Caco-2 (cell line): ENCODE results near the gene RPS6KA5. TPM values are rescaled to one million over a fixed set of nuclear protein-coding genes. Genes with fewer than 3 reads are reported as not detected.

ENCODE experiments used
- BruUV-seq: library from RNA; stranded (reverse); fragments of 400-500 nt; replicated peaks from 2 replicates; lab custom pipeline; 2021; lab: Mats Ljungman, UMichigan
- CTCF ChIA-PET: fragments of 300-600 bp; sonication (Branson Sonifier 250); formaldehyde crosslinking; loops from one replicate; lab custom pipeline; 2022; ENCODE audit warnings: antibody characterized with exemption; lab: Charles Lee
- POLR2A ChIA-PET: fragments of 300-600 bp; sonication (Branson Sonifier 250); formaldehyde crosslinking; loops from one replicate; lab custom pipeline; 2022; ENCODE audit warnings: antibody characterized with exemption; lab: Charles Lee
- DNase-seq, 2 experiments: peaks; one replicate each; pipeline versions ENCODE4 v3.0.0 to v3.0.0-alpha.2; 2020 to 2022
- H3K27me3 ChIP-seq: replicated peaks from 2 replicates; pipeline ENCODE4 v1.6.0; 2011; ENCODE audit warnings: low read length; ENCODE audit not compliant: control insufficient read depth, insufficient read depth
- H3K36me3 ChIP-seq: 2 replicates; pipeline ENCODE4 v1.5.1; 2011; ENCODE audit warnings: low read length; ENCODE audit not compliant: control insufficient read depth, insufficient read depth
- H3K4me1 ChIP-seq: fragments of 250-450 bp; sonication (Bioruptor Pico); 2 replicates; pipeline ENCODE4 v1.5.1; 2020; ENCODE audit warnings: mild to moderate bottlenecking
- H3K4me3 ChIP-seq: 2 replicates; pipeline ENCODE4 v1.5.1; 2011; ENCODE audit warnings: low read depth, mild to moderate bottlenecking, control low read depth, low read length
- H3K9me3 ChIP-seq: fragments of 250-450 bp; sonication (Bioruptor Pico); 2 replicates; pipeline ENCODE4 v1.5.1; 2020; ENCODE audit warnings: mild to moderate bottlenecking, moderate library complexity
- H3K27ac Mint-ChIP-seq: one replicate; pipeline ENCODE4 v1.8.0; 2022; ENCODE audit warnings: mixed read lengths; ENCODE audit not compliant: unreplicated experiment
- H3K27me3 Mint-ChIP-seq: one replicate; pipeline ENCODE4 v1.8.0; 2022; ENCODE audit warnings: mixed read lengths; ENCODE audit not compliant: insufficient read depth, unreplicated experiment
- H3K36me3 Mint-ChIP-seq: one replicate; pipeline ENCODE4 v1.8.0; 2022; ENCODE audit warnings: mild to moderate bottlenecking, mixed read lengths; ENCODE audit not compliant: insufficient read depth, unreplicated experiment
- H3K4me1 Mint-ChIP-seq: one replicate; pipeline ENCODE4 v1.8.0; 2022; ENCODE audit warnings: low read depth, mixed read lengths; ENCODE audit not compliant: unreplicated experiment
- H3K4me3 Mint-ChIP-seq: one replicate; pipeline ENCODE4 v1.8.0; 2022; ENCODE audit warnings: mild to moderate bottlenecking, moderate library complexity, mixed read lengths; ENCODE audit not compliant: unreplicated experiment
- H3K9me3 Mint-ChIP-seq: one replicate; pipeline ENCODE4 v1.8.0; 2022; ENCODE audit warnings: mixed read lengths; ENCODE audit not compliant: unreplicated experiment
- intact Hi-C: fragments of 100-400 bp; cut with micrococcal nuclease; formaldehyde crosslinking; loops from one replicate; pipeline ENCODE4 v1.10.0; 2022; ENCODE audit not compliant: unreplicated experiment
- total RNA-seq: library from RNA; stranded (reverse); gene quantifications from 2 replicates; pipeline ENCODE4 v1.2.3, GENCODE V29; 2022
- TF ChIP-seq, protein P1 (sequence below), 2 experiments: fragments of 200-600 bp in 1 of 2; IDR thresholded peaks; 1 replicate in 1 of 2; 2 replicates in 1 of 2; pipeline versions ENCODE4 v1.5.1 to v1.8.0; 2011 to 2022; ENCODE audit warnings: antibody characterized with exemption in 1 of 2, control low read depth in 1 of 2, inconsistent platforms in 1 of 2, low read depth in 1 of 2, low read length in 1 of 2, mild to moderate bottlenecking in 1 of 2, moderate library complexity in 1 of 2; ENCODE audit not compliant: insufficient read depth in 1 of 2, severe bottlenecking in 1 of 2, unreplicated experiment in 1 of 2

RPS6KA5 gene
- total RNA-seq, 1 experiment from 2014 or later, result 5.7 TPM

DNA sequence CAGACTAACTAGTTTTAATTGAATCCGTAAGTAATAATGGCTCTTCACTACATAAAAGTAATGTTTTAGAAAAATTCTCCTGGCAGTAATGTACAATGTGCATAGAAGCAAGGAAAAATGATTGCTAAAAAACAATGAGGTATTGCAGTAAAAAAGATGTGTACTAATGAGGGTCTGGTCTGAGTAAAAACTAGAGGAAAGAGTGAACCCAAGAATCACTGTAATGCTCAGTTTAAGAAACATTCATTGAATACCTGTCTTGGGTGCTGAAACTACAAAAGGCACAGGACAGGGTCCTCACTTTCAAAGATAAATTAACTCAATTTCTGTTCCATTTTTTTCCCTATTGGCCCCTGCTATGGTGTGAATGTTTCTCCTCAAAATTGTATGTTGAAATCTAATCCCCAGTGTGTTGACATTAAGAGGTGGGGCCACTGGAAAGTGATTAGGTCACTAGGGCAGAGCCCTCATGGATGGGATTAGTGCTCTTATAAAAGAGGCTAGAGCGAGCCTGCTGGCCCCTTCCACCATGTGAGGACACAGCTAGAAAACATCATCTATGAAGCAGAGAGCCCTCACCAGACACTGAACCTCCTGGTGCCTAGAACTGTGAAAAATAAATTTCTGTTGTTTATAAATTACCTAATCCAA is 51.6 kb downstream of the RPS6KA5 start:
- no peaks in the 10 kb centered on the region for H3K36me3 Mint-ChIP-seq

DNA sequence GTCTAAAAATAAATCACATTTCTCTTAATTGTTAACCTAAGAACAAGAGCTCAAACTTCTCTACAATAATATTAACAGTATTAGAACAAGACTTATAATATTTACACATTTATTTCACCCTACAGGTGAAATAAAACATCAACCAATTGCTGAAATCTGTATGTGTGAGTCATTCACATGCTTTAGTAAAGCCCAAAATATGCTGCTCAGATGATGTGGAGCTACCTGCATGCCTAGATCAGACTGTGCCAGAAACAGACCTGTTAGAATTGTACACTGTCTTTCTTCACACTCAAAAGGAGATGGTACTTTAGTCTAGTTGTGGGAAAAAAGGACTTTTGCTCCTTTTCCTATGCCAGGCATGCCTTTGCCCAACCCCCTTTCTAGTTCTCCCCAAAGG is 54.7 kb downstream of the RPS6KA5 start:
- no peaks in the 10 kb centered on the region for H3K27me3 Mint-ChIP-seq
- intact Hi-C loops, result no loop called here

More for the DNA sequence above, 51.6 kb downstream of the RPS6KA5 start:
- Mint-ChIP-seq H3K4me1 (no peaks in the 10 kb centered on the region), H3K27ac (no peak overlapping the region), H3K27me3 (no peaks in the 10 kb centered on the region), H3K4me3 (no peak overlapping the region), H3K9me3 (no peaks in the 10 kb centered on the region)
- TF ChIP-seq, protein P1, sequence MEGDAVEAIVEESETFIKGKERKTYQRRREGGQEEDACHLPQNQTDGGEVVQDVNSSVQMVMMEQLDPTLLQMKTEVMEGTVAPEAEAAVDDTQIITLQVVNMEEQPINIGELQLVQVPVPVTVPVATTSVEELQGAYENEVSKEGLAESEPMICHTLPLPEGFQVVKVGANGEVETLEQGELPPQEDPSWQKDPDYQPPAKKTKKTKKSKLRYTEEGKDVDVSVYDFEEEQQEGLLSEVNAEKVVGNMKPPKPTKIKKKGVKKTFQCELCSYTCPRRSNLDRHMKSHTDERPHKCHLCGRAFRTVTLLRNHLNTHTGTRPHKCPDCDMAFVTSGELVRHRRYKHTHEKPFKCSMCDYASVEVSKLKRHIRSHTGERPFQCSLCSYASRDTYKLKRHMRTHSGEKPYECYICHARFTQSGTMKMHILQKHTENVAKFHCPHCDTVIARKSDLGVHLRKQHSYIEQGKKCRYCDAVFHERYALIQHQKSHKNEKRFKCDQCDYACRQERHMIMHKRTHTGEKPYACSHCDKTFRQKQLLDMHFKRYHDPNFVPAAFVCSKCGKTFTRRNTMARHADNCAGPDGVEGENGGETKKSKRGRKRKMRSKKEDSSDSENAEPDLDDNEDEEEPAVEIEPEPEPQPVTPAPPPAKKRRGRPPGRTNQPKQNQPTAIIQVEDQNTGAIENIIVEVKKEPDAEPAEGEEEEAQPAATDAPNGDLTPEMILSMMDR (IDR thresholded peaks at IDR 0.05; ENCODE audit: insufficient read depth in 1 of 2, low read depth in 1 of 2, low read length in 1 of 2, severe bottlenecking in 1 of 2, unreplicated experiment in 1 of 2), result no peak
- H3K9me3 ChIP-seq, result no peaks in the 10 kb centered on the region
- no peaks in the 10 kb centered on the region for H3K27me3 ChIP-seq
- H3K36me3 ChIP-seq, result no peaks in the 10 kb centered on the region
- no peak overlapping the region for H3K4me3 ChIP-seq
- intact Hi-C loops, result no loop called here
- DNase-seq, result no peak
- H3K4me1 ChIP-seq, result no peaks in the 10 kb centered on the region
- CTCF ChIA-PET, result no interaction called here
- POLR2A ChIA-PET, result no interaction called here
- BruUV-seq, result no TSS peak

DNA sequence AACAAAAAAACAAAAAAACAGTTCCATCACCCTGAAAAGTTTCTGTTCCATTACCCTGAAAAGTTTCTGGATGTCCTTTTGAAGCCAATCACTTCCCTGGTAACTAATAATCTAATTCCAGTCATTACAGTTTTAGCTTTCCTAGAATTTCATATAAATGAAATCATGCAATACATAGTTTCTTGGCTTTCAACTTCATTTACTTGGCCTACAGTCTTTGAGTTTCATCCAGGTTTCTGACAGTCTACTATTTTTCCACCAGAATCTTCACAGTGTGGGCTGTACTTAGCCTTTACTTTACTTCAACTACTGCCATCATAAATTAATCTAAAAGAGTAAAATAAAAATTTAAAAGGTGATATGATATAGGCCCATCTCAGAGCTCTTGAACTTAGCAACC is 55.5 kb downstream of the RPS6KA5 start:
- POLR2A ChIA-PET, result no interaction called here
- H3K27me3 Mint-ChIP-seq, result no peaks in the 10 kb centered on the region
- no peak for DNase-seq
- intact Hi-C loops, result no loop called here
- Histone ChIP-seq H3K4me3 (no peak overlapping the region), H3K4me1 (no peaks in the 10 kb centered on the region), H3K36me3 (no peaks in the 10 kb centered on the region), H3K27me3 (no peaks in the 10 kb centered on the region), H3K9me3 (no peaks in the 10 kb centered on the region)
- CTCF ChIA-PET, result interaction anchor here (0.7 kb wide), 1 partner anchor 383 kb away, joined by 3 read pairs; no protein-coding TSS in a partner anchor
- no peaks in the 10 kb centered on the region for H3K36me3 Mint-ChIP-seq
- H3K4me3 Mint-ChIP-seq, result no peak overlapping the region
- TF ChIP-seq, protein P1 (IDR thresholded peaks at IDR 0.05; ENCODE audit: insufficient read depth in 1 of 2, low read depth in 1 of 2, low read length in 1 of 2, severe bottlenecking in 1 of 2, unreplicated experiment in 1 of 2), result no peak
- H3K9me3 Mint-ChIP-seq, result no peaks in the 10 kb centered on the region
- BruUV-seq, result no TSS peak
- H3K27ac Mint-ChIP-seq, result no peak overlapping the region
- no peaks in the 10 kb centered on the region for H3K4me1 Mint-ChIP-seq

More for the DNA sequence above, 54.7 kb downstream of the RPS6KA5 start:
- POLR2A ChIA-PET, result no interaction called here
- TF ChIP-seq, protein P1 (IDR thresholded peaks at IDR 0.05; ENCODE audit: insufficient read depth in 1 of 2, low read depth in 1 of 2, low read length in 1 of 2, severe bottlenecking in 1 of 2, unreplicated experiment in 1 of 2), result no peak
- H3K36me3 ChIP-seq, result no peaks in the 10 kb centered on the region
- no peak overlapping the region for H3K4me3 ChIP-seq
- no peaks in the 10 kb centered on the region for H3K9me3 ChIP-seq
- Mint-ChIP-seq H3K9me3 (no peaks in the 10 kb centered on the region), H3K4me1 (no peaks in the 10 kb centered on the region), H3K36me3 (no peaks in the 10 kb centered on the region), H3K27ac (no peak overlapping the region), H3K4me3 (no peak overlapping the region)
- H3K27me3 ChIP-seq, result no peaks in the 10 kb centered on the region
- DNase-seq, result no peak
- no TSS peak for BruUV-seq
- CTCF ChIA-PET, result no interaction called here
- no peaks in the 10 kb centered on the region for H3K4me1 ChIP-seq
